PC-9 (cell line): ENCODE results near the gene ABCA2. TPM values are rescaled to one million over a fixed set of nuclear protein-coding genes. Genes with fewer than 3 reads are reported as not detected.

Experiments used
- BruUV-seq: library from RNA; stranded (reverse); fragments of 400-500 nt; replicated peaks from 2 replicates; lab custom pipeline; 2021; lab: Mats Ljungman, UMichigan
- CTCF ChIA-PET: fragments of 300-600 bp; sonication (Branson Sonifier 250); formaldehyde crosslinking; loops from one replicate; lab custom pipeline; 2022; ENCODE audit warnings: antibody characterized with exemption; lab: Charles Lee
- POLR2A ChIA-PET: fragments of 300-600 bp; sonication (Branson Sonifier 250); formaldehyde crosslinking; loops from one replicate; lab custom pipeline; 2022; ENCODE audit warnings: antibody characterized with exemption; ENCODE audit not compliant: unreplicated experiment; lab: Charles Lee
- DNase-seq, 2 experiments: peaks; one replicate each; pipeline versions ENCODE4 v3.0.0 to v3.0.0-alpha.2; 2015 to 2022; ENCODE audit warnings: mixed read lengths in 1 of 2
- H2AFZ ChIP-seq: fragments of 200-600 bp; sonication (generic); 2 replicates; pipeline ENCODE4 v1.8.1; 2017; ENCODE audit warnings: antibody characterized with exemption
- H3F3A ChIP-seq: fragments of 200-600 bp; sonication (generic); 2 replicates; pipeline ENCODE4 v1.8.1; 2017; ENCODE audit warnings: antibody characterized with exemption, mild to moderate bottlenecking, low read depth; ENCODE audit not compliant: insufficient read depth
- H3K27ac ChIP-seq: fragments of 200-600 bp; sonication (generic); 2 replicates; pipeline ENCODE4 v1.6.1; 2016; ENCODE audit warnings: mixed run types
- H3K27me3 ChIP-seq: fragments of 200-600 bp; sonication (generic); 2 replicates; pipeline ENCODE4 v1.6.1; 2016; ENCODE audit warnings: low read depth, mixed run types; ENCODE audit not compliant: insufficient read depth
- H3K36me3 ChIP-seq: fragments of 200-600 bp; sonication (generic); 2 replicates; pipeline ENCODE4 v1.6.1; 2016; ENCODE audit warnings: low read depth, mixed run types
- H3K4me1 ChIP-seq: fragments of 200-600 bp; sonication (generic); replicated peaks from 2 replicates; pipeline ENCODE4 v1.6.1; 2016; ENCODE audit warnings: mixed run types; ENCODE audit not compliant: insufficient read depth
- H3K4me2 ChIP-seq: fragments of 200-600 bp; sonication (generic); 2 replicates; pipeline ENCODE4 v1.6.1; 2017; ENCODE audit warnings: mixed run types
- H3K4me3 ChIP-seq: fragments of 200-600 bp; sonication (generic); 2 replicates; pipeline ENCODE4 v1.6.1; 2016; ENCODE audit warnings: mixed run types
- H3K79me2 ChIP-seq: fragments of 200-600 bp; sonication (generic); 2 replicates; pipeline ENCODE4 v1.6.1; 2017; ENCODE audit warnings: low read depth, mixed run types
- H3K9me2 ChIP-seq: fragments of 200-600 bp; sonication (generic); 2 replicates; pipeline ENCODE4 v1.8.1; 2017; ENCODE audit warnings: mild to moderate bottlenecking; ENCODE audit not compliant: insufficient read depth
- H3K9me3 ChIP-seq: fragments of 200-600 bp; sonication (generic); 2 replicates; pipeline ENCODE4 v1.8.1; 2016; ENCODE audit warnings: low read depth; ENCODE audit not compliant: insufficient read depth
- H4K20me1 ChIP-seq: fragments of 200-600 bp; sonication (generic); 2 replicates; pipeline ENCODE4 v1.8.1; 2017; ENCODE audit not compliant: insufficient read depth
- CTCF ChIP-seq: fragments of 200-600 bp; sonication (generic); conservative IDR thresholded peaks from 2 replicates; pipeline ENCODE4 v1.6.1; 2017; ENCODE audit warnings: mixed run types, antibody characterized with exemption, mild to moderate bottlenecking, moderate library complexity
- EZH2 ChIP-seq: fragments of 200-600 bp; sonication (generic); IDR thresholded peaks from 2 replicates; pipeline ENCODE4 v1.8.0; 2017; ENCODE audit warnings: antibody characterized with exemption, low read depth
- intact Hi-C: fragments of 100-400 bp; cut with micrococcal nuclease; formaldehyde crosslinking; loops from one replicate; pipeline ENCODE4 v1.10.0; 2022; ENCODE audit not compliant: unreplicated experiment
- total RNA-seq: library from RNA; stranded (reverse); gene quantifications from 2 replicates; pipeline ENCODE4 v1.2.3, GENCODE V29; 2021

Gene ABCA2
- total RNA-seq, 1 experiment from 2014 or later = 79.2 TPM

GRCh38 chr9:136972743-136973142, 55.3 kb downstream of the ABCA2 start:
- no TSS peak for BruUV-seq
- Histone ChIP-seq H3K27ac (no peak overlapping the region), H3K9me2 (no peaks in the 10 kb centered on the region), H4K20me1 (no peaks in the 10 kb centered on the region), H3K27me3 (no peaks in the 10 kb centered on the region), H3K4me2 (no peak overlapping the region), H2AFZ (no peak overlapping the region), H3K79me2 (no peaks in the 10 kb centered on the region), H3K4me3 (no peak overlapping the region), H3K4me1 (no peaks in the 10 kb centered on the region), H3K36me3 (no peaks in the 10 kb centered on the region), H3K9me3 (no peaks in the 10 kb centered on the region), H3F3A (no peaks in the 10 kb centered on the region)
- no peak for DNase-seq
- intact Hi-C loops = no loop called here
- ChIA-PET POLR2A (no interaction called here), CTCF (no interaction called here)
- no peak for TF ChIP-seq CTCF
- TF ChIP-seq EZH2 = no peak

- Histone ChIP-seq H4K20me1 (no peaks in the 10 kb centered on the region), H3K36me3 (no peaks in the 10 kb centered on the region), H3K9me2 (no peaks in the 10 kb centered on the region), H3K4me2 (no peak overlapping the region), H3K27ac (no peak overlapping the region), H3K27me3 (no peaks in the 10 kb centered on the region), H3K4me3 (no peak overlapping the region), H3K79me2 (no peaks in the 10 kb centered on the region), H2AFZ (no peak overlapping the region), H3F3A (no peaks in the 10 kb centered on the region), H3K9me3 (no peaks in the 10 kb centered on the region), H3K4me1 (no peaks in the 10 kb centered on the region)
- DNase-seq = no peak
- intact Hi-C loops = no loop called here
- POLR2A ChIA-PET = no interaction called here
- no peak for TF ChIP-seq EZH2
- no peak for TF ChIP-seq CTCF
- no TSS peak for BruUV-seq
- CTCF ChIA-PET = no interaction called here
These were observed 55.7 kb downstream of the ABCA2 start for GRCh38 chr9:136972335-136972734.

- ChIA-PET POLR2A (no interaction called here), CTCF (interaction anchor here (0.6 kb wide), 1 partner anchor 209 kb away, joined by 5 read pairs; no protein-coding TSS in a partner anchor)
- no peaks in the 10 kb centered on the region for H3K4me1 ChIP-seq
- H3K4me2 ChIP-seq = no peak overlapping the region
- H3K9me3 ChIP-seq = no peaks in the 10 kb centered on the region
- no peaks in the 10 kb centered on the region for H3K9me2 ChIP-seq
- no peaks in the 10 kb centered on the region for H3K27me3 ChIP-seq
- H3K79me2 ChIP-seq = no peaks in the 10 kb centered on the region
- H3K27ac ChIP-seq = no peak overlapping the region
- intact Hi-C loops = no loop called here
- H3K4me3 ChIP-seq = no peak overlapping the region
- no TSS peak for BruUV-seq
- no peak overlapping the region for H2AFZ ChIP-seq
- no peak for TF ChIP-seq EZH2
- TF ChIP-seq CTCF = no peak
- no peak for DNase-seq
- H3K36me3 ChIP-seq = no peaks in the 10 kb centered on the region
- H4K20me1 ChIP-seq = no peaks in the 10 kb centered on the region
- H3F3A ChIP-seq = no peaks in the 10 kb centered on the region
These were observed 56.3 kb downstream of the ABCA2 start for GRCh38 chr9:136971746-136972145.
